ENCODE data around the gene LSM4. TPM values are rescaled to one million over a fixed set of nuclear protein-coding genes. Genes with fewer than 3 reads are reported as not detected.

LSM4 gene
- total and polyA plus RNA-seq, 2 of the 4 experiments (the other 2 are of a cell fraction): 44.8 to 118 TPM

DNA sequence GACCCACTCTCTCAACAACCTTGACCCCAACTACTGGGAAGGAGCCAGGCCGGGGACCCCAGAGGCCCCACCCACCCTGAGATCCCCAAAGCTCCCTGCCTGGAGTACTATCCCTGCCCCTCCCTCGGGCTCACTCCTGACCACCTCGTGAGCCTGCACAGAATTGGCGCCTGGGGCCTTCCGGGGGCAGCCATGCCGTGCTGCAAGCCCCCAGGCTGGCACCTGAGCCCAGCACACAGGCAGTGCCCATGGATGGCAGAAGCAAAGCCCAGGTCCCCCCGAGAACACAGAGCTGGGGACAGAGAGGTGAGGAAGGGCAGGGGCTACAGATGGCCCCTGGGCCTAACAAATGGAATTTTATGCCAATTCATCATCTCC is 13.9 kb downstream of the LSM4 start:
- DNase-seq: no peak

More for the DNA sequence above, 13.9 kb downstream of the LSM4 start:
- Histone ChIP-seq H3K14ac (replicated peaks; ENCODE audit: low read depth, low read length) (no peak overlapping the region), H4K91ac (ENCODE audit: insufficient read depth, low read depth, low read length) (no peak overlapping the region), H3K4me1 (ENCODE audit: control insufficient read depth, insufficient read depth, low read length) (peaks cover 16% of the 10 kb centered on the region), H2AK9ac (replicated peaks; ENCODE audit: low read depth, low read length, poor library complexity) (no peak overlapping the region), H2AK5ac (ENCODE audit: low read depth, low read length) (no peak overlapping the region), H3K36me3 (ENCODE audit: control insufficient read depth, insufficient read depth, low read length) (peaks cover 31% of the 10 kb centered on the region), H3K4me3 (ENCODE audit: insufficient read depth, low read depth, low read length) (no peak overlapping the region), H2BK120ac (ENCODE audit: low read depth, low read length) (no peak overlapping the region), H3K27me3 (ENCODE audit: control insufficient read depth, insufficient read depth, low read length) (no peaks in the 10 kb centered on the region), H3K9me1 (ENCODE audit: insufficient read depth, low read length) (no peaks in the 10 kb centered on the region), H3K9me3 (ENCODE audit: control insufficient read depth, insufficient read depth, low read length) (no peaks in the 10 kb centered on the region), H3K9ac (ENCODE audit: low read depth, low read length) (no peak overlapping the region), H4K8ac (ENCODE audit: low read depth in 2 of 2, low read length in 2 of 2) (no peak overlapping the region), H3K27ac (ENCODE audit: insufficient read depth, low read length) (no peak overlapping the region), H2BK20ac (ENCODE audit: low read depth, low read length) (no peak overlapping the region), H2BK15ac (ENCODE audit: low read depth, low read length) (no peak overlapping the region), H3K18ac (ENCODE audit: low read depth, low read length) (no peak overlapping the region), H3K23ac (ENCODE audit: low read depth, low read length) (no peak overlapping the region), H3K79me1 (ENCODE audit: low read depth in 1 of 2, low read length in 2 of 2) (peaks cover 3 to 29% of the 10 kb centered on the region in 2 experiments; a peak in 3 of 4 replicates), H4K20me1 (ENCODE audit: insufficient read depth, low read length) (no peaks in the 10 kb centered on the region), H3K4ac (ENCODE audit: low read depth, low read length) (no peak overlapping the region), H2AFZ (replicated peaks; ENCODE audit: low read length, poor library complexity) (no peak overlapping the region), H3K56ac (ENCODE audit: extremely low read depth, insufficient read depth, low read length) (no peak overlapping the region), H2BK5ac (ENCODE audit: low read depth, low read length, poor library complexity, severe bottlenecking) (no peak overlapping the region), H3K4me2 (ENCODE audit: low read depth, low read length) (no peak overlapping the region), H4K5ac (ENCODE audit: low read depth, low read length) (no peak overlapping the region)
- ATAC-seq (ENCODE audit: low read depth): no peak
- in situ Hi-C loops (cut with MboI; ENCODE audit: low sequenced_read_pairs): no loop called here
- 83% methylated on average over 5 of the region's 7 CpGs; no CpG with 5 or more reads in 1 of the 2 experiments for WGBS, 2 experiments (ENCODE audit: extremely low coverage in 2 of 2, insufficient read length in 1 of 2)
- dilution Hi-C loops (cut with HindIII; ENCODE audit: low sequenced_read_pairs, unreplicated experiment): no loop called here
- TF ChIP-seq MXI1 (IDR thresholded peaks at IDR 0.05; ENCODE audit: borderline replicate concordance, low read depth, low read length): no peak
- no peak for TF ChIP-seq CTCF (conservative IDR thresholded peaks at IDR 0.05; ENCODE audit: low read depth, low read length)
- no peak for TF ChIP-seq SMC3 (IDR thresholded peaks at IDR 0.05; ENCODE audit: low read depth, low read length)
- TF ChIP-seq RAD21 (IDR thresholded peaks at IDR 0.05; ENCODE audit: low read length): no peak
- no peak for TF ChIP-seq RFX5 (IDR thresholded peaks at IDR 0.05; ENCODE audit: low read depth, low read length)
- no peak for TF ChIP-seq BHLHE40 (IDR thresholded peaks at IDR 0.05; ENCODE audit: low read depth, low read length)
- TF ChIP-seq FOS (IDR thresholded peaks at IDR 0.05; ENCODE audit: low read depth, low read length): no peak
- no peak for TF ChIP-seq MAZ (IDR thresholded peaks at IDR 0.05; ENCODE audit: borderline replicate concordance, low read depth, low read length)
- CTCF ChIA-PET: no interaction called here
- BruUV-seq (replicated peaks): no TSS peak
- POLR2A ChIA-PET (ENCODE audit: unreplicated experiment): no interaction called here
- intact Hi-C loops (cut with micrococcal nuclease): no loop called here

All from IMR-90 (cell line).